Lower lobe of right lung (tissue), 2 donors: ENCODE results near the gene ARHGEF28. TPM values are rescaled to one million over a fixed set of nuclear protein-coding genes. Genes with fewer than 3 reads are reported as not detected.

ENCODE experiments used
- ATAC-seq, 2 donors: fragments of 200-7000 bp; cut with Tn5 transposase; one replicate each; pipeline ENCODE4 v1.9.1; 2020 to 2022; ENCODE audit warnings: mild to moderate bottlenecking in 2 of 2, moderate library complexity in 2 of 2
- DNase-seq: peaks from one replicate; pipeline ENCODE4 v3.0.0-alpha.2; 2020
- H3K27ac ChIP-seq: fragments of 200-600 bp; one replicate; pipeline ENCODE4 v1.8.0; 2022
- H3K27me3 ChIP-seq: fragments of 200-600 bp; one replicate; pipeline ENCODE4 v1.8.0; 2022; ENCODE audit warnings: low read depth
- H3K36me3 ChIP-seq: fragments of 200-600 bp; one replicate; pipeline ENCODE4 v1.8.0; 2022; ENCODE audit warnings: mild to moderate bottlenecking
- H3K4me1 ChIP-seq: fragments of 200-600 bp; one replicate; pipeline ENCODE4 v1.8.0; 2022
- H3K4me3 ChIP-seq: fragments of 200-600 bp; one replicate; pipeline ENCODE4 v1.8.0; 2022; ENCODE audit warnings: mild to moderate bottlenecking
- H3K9me3 ChIP-seq: fragments of 200-600 bp; one replicate; pipeline ENCODE4 v1.8.0; 2022
- CTCF ChIP-seq: fragments of 200-600 bp; IDR thresholded peaks from one replicate; pipeline ENCODE4 v1.8.0; 2022; ENCODE audit warnings: antibody characterized with exemption, mild to moderate bottlenecking
- intact Hi-C: fragments of 100-400 bp; cut with DNase I; formaldehyde crosslinking; loops from one replicate; pipeline ENCODE4 v1.11.0; 2022
- total RNA-seq: library from RNA; stranded (reverse); fragmentation: NEBNext Ultra II Directional; extraction: Animal tissue kit (Norgen Biotek cat#: 25700); gene quantifications from one replicate; pipeline ENCODE4 v1.2.1, GENCODE V29; 2021
- donor health status: DM: no; HTN: yes; CAD: no; lungs with severe emphysema.

ARHGEF28 gene
- total RNA-seq, 1 donor from 2014 or later, result 30.4 TPM

GRCh38 chr5:73805449-73805848, 179.5 kb downstream of the ARHGEF28 start:
- H3K36me3 ChIP-seq, result no peaks in the 10 kb centered on the region
- H3K27ac ChIP-seq, result no peak overlapping the region
- ATAC-seq, result no peak
- no peak for DNase-seq
- TF ChIP-seq CTCF, result no peak
- H3K9me3 ChIP-seq, result no peaks in the 10 kb centered on the region
- H3K27me3 ChIP-seq, result no peaks in the 10 kb centered on the region
- intact Hi-C loops, result no loop called here
- H3K4me3 ChIP-seq, result no peak overlapping the region
- no peaks in the 10 kb centered on the region for H3K4me1 ChIP-seq

GRCh38 chr5:73808911-73809310, 182.9 kb downstream of the ARHGEF28 start:
- no peaks in the 10 kb centered on the region for H3K27me3 ChIP-seq
- TF ChIP-seq CTCF, result no peak
- H3K36me3 ChIP-seq, result no peaks in the 10 kb centered on the region
- no peak overlapping the region for H3K27ac ChIP-seq
- DNase-seq, result no peak
- ATAC-seq, result no peak
- H3K4me1 ChIP-seq, result no peaks in the 10 kb centered on the region
- H3K9me3 ChIP-seq, result no peaks in the 10 kb centered on the region
- intact Hi-C loops, result no loop called here
- H3K4me3 ChIP-seq, result no peak overlapping the region

- Histone ChIP-seq H3K4me3 (no peak overlapping the region), H3K9me3 (no peaks in the 10 kb centered on the region), H3K4me1 (no peaks in the 10 kb centered on the region), H3K27ac (no peak overlapping the region), H3K36me3 (no peaks in the 10 kb centered on the region), H3K27me3 (no peaks in the 10 kb centered on the region)
- no peak for TF ChIP-seq CTCF
- no peak for DNase-seq
- intact Hi-C loops, result no loop called here
- ATAC-seq, result no peak
Measured at GRCh38 chr5:73810429-73810828, 184.4 kb downstream of the ARHGEF28 start.

GRCh38 chr5:73812457-73812856, 186.5 kb downstream of the ARHGEF28 start:
- H3K4me3 ChIP-seq, result no peak overlapping the region
- DNase-seq, result no peak
- no peak for ATAC-seq
- H3K27ac ChIP-seq, result no peak overlapping the region
- H3K9me3 ChIP-seq, result no peaks in the 10 kb centered on the region
- intact Hi-C loops, result no loop called here
- no peak for TF ChIP-seq CTCF
- H3K36me3 ChIP-seq, result no peaks in the 10 kb centered on the region
- H3K27me3 ChIP-seq, result no peaks in the 10 kb centered on the region
- H3K4me1 ChIP-seq, result no peaks in the 10 kb centered on the region

- DNase-seq, result no peak
- no peak for TF ChIP-seq CTCF
- intact Hi-C loops, result no loop called here
- Histone ChIP-seq H3K27ac (peak overlapping the region; percentile 42), H3K4me3 (peak overlapping the region; percentile 34), H3K27me3 (no peaks in the 10 kb centered on the region), H3K9me3 (no peaks in the 10 kb centered on the region), H3K4me1 (no peaks in the 10 kb centered on the region), H3K36me3 (no peaks in the 10 kb centered on the region)
- peak; percentile 70 to 85 for ATAC-seq
Measured at GRCh38 chr5:73812962-73813588, 187.1 kb downstream of the ARHGEF28 start.
